Thyroid gland (tissue), 4 donors: ENCODE measurements around the gene SLC16A2.

Experiments
- POLR2A ChIP-seq, 2 donors: fragments of 450-650 bp; IDR thresholded peaks; one replicate each; pipeline ENCODE4 v1.6.1; 2017; ENCODE audit warnings: antibody characterized with exemption in 2 of 2, mild to moderate bottlenecking in 2 of 2, moderate library complexity in 1 of 2
- TF ChIP-seq, protein P1 (sequence below), 6 experiments: fragments of 200-600 bp in 3 of 6; fragments of 450-650 bp in 3 of 6; sonication (generic) in 3 of 6; IDR thresholded peaks; one replicate each; pipeline ENCODE4 v1.5.1; 2016 to 2019; ENCODE audit warnings: antibody characterized with exemption in 6 of 6, mild to moderate bottlenecking in 2 of 6, inconsistent platforms in 1 of 6, moderate library complexity in 1 of 6

DNA sequence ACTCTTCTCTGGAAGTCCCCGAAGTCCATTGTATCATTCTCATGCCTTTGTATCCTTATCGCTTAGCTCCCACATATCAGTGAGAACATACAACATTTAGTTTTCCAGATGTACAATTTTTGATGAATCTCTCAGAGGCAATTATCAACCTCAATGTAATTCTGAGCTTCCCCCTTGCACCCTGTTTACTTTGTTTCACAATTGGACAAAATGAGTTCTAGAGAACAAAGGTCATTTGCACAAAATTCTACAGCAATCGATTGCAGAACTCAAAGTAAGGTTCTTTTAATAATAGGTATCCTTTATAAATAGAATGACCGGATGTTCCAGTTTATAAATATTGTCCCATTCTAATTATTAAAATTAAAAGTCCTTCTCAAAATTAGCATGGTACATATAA lies 79.3 kb downstream of the SLC16A2 start:
- TF ChIP-seq, protein P1, sequence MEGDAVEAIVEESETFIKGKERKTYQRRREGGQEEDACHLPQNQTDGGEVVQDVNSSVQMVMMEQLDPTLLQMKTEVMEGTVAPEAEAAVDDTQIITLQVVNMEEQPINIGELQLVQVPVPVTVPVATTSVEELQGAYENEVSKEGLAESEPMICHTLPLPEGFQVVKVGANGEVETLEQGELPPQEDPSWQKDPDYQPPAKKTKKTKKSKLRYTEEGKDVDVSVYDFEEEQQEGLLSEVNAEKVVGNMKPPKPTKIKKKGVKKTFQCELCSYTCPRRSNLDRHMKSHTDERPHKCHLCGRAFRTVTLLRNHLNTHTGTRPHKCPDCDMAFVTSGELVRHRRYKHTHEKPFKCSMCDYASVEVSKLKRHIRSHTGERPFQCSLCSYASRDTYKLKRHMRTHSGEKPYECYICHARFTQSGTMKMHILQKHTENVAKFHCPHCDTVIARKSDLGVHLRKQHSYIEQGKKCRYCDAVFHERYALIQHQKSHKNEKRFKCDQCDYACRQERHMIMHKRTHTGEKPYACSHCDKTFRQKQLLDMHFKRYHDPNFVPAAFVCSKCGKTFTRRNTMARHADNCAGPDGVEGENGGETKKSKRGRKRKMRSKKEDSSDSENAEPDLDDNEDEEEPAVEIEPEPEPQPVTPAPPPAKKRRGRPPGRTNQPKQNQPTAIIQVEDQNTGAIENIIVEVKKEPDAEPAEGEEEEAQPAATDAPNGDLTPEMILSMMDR (IDR thresholded peaks at IDR 0.05), result no peak
- no peak for TF ChIP-seq POLR2A (IDR thresholded peaks at IDR 0.05)
